HT-29 (cell line): ENCODE measurements around the gene RPS15. TPM values are rescaled to one million over a fixed set of nuclear protein-coding genes. Genes with fewer than 3 reads are reported as not detected.

Experiments
- DNase-seq: peaks from one replicate; pipeline ENCODE4 v3.0.0-alpha.2; 2015; ENCODE audit warnings: low spot score
- total RNA-seq: library from RNA; depleted of rRNA; stranded (reverse); fragments of >200 nt; shearing (Covaris generic); gene quantifications from 2 replicates; pipeline ENCODE4 v1.2.3, GENCODE V29; 2014

RPS15 gene
- total RNA-seq, 1 experiment from 2014 or later: 2,135 TPM

DNA sequence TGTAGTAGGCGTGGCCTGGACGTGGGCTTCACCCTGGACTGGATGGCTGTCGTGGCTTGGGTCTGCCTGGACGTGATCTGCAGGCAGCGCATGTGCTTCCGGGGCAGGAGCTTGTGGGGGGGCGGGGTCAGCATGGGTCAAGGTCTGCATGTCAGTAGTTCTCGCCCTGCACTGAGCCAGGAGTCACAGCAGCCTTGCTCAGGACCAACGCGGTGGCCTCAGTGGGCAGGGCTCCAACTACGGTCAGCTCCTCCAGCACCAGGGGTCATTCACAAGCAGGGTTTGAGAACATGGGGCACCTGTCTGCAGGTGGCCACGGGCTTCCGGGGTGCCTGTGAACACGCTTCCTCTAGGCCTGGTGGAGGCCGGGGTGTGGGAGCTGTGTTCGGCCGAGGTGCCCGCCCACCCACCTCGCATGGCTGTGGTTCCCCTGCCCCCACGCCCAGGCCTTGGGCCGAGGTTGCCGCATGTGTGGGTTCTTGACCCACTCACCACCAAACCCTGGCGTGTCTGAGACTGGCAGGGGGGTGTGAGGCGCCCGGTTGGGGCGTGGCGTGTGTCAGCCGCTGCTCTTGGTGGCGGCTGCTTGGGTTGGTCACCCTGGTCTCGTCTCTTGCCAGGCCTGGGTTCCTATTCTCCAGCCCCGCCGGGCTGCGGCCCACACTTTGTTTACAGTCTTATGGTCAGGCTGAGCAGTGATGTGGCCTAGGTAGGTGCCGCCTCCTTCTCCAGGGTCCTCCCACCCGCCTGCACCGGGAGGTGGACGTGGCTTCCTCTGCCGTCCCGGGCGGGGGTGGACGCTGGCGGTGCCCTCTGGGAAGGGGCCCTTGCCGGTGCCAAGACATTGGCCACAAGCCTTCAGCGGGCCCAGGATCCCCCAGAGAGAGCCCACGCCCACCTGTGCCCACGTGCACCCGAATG lies 4.8 kb upstream of the RPS15 start:
- DNase-seq: no peak

- no peak for DNase-seq
Observed at GRCh38 chr19:1434040-1434366, 4.2 kb upstream of the RPS15 start.

DNA sequence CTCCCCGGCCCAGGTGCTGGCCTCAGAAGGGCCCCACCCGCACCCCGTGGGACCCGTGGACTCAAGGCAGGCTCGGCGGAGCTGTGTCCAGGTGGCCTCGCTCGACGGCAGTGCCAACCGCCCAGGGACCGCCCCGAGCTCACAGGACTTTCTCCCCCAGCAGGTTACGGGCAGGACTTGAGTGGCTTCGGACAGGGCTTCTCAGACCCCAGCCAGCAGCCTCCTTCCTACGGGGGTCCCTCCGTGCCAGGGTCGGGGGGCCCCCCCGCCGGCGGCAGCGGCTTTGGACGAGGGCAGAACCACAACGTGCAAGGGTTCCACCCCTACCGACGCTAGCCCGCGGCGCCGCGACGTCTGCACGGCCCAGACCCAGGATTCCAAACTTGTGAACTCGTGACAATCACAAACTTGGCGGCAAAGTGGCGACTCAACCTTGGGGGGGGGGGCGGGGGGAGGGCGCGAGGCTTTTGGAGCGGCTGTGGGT lies 3.6 kb upstream of the RPS15 start:
- DNase-seq: no peak

GRCh38 chr19:1435378-1435989 lies 2.7 kb upstream of the RPS15 start:
- DNase-seq: no peak

DNA sequence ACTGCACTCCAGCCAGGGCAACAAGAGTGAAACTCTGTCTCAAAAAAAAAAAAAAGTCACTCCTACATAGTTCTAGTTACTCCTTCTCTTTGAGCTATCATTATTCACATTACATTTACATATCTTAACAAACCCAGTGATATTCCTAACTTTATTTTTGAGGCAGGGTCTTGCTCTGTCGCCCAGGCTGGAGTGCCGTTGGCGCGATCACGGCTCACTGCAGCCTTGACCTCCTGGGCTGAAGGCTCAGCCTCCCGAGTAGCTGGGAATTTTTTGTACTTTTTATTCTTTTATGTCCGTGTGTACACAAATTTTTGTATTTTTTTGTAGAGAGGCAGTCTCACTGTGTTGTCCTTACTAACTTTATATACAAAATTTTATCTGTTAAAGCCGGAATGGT lies 587 bp upstream of the RPS15 start:
- no peak for DNase-seq

DNA sequence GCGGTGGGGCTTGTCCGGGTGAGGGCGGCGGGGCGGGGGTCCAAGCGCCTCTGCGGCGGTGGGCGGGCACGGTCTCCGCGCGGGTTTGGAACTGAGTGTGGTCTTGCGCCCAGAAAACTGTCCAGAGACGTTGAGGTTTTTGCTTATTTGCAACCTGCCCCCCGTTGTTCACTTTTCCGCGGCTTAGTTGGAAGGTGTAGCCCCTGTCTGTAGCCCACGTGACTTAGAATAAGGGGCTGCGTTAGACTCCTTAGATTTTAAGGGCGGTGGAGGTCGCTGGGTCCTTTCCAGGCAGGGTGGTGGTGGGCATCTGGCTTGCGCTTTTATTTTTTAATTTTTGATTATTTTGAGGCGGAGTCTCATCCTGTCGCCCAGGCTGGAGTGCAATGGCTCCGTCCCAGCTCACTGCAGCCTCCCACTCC lies 748 bp downstream of the RPS15 start:
- no peak for DNase-seq

GRCh38 chr19:1439525-1440417 lies 1.6 kb downstream of the RPS15 start:
- peak; percentile 19 for DNase-seq

GRCh38 chr19:1440418-1440801 lies 2.2 kb downstream of the RPS15 start:
- no peak for DNase-seq

- no peak for DNase-seq
Observed at GRCh38 chr19:1441022-1441426, 2.8 kb downstream of the RPS15 start.

- no peak for DNase-seq
Observed at GRCh38 chr19:1441677-1442438, 3.7 kb downstream of the RPS15 start.

DNA sequence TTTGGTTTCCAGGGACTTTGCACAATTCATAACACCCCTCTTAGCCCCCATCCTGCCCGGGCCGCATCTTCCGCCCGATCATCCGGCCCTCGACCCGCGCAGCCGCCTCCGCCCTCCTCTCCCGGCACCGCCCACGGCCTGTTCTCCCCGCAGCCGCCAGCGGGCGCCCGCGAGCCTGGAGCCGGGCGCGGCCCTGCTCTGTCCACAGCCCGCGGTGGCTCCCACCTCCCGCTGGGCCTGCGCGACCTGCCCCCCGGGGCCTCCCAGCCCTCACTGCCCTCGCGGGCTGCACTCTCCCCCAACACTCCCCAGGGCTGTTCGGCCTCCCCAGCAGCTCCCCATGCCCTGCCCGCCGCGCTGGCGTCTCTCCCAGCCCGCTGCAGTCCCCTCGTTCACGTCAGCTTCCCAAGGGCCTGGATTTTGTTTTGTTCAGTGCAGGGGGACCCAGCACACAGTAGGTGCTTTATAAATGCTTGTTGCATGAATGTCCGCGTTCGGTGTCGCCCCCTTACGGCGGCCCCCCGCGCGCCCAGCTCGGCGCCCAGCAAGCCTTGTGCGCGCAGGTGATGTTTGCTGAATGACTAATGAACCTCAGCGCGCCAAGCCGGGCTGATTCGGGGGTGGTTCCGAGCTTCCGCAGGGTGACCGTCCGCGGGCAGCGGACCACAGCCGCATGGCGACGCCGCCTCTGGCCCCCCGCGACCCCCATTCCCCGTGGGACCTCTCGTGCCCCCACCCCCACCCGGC lies 7.2 kb downstream of the RPS15 start:
- DNase-seq: peak; percentile 52

- no peak for DNase-seq
Observed at GRCh38 chr19:1445932-1446712, 7.9 kb downstream of the RPS15 start.

DNA sequence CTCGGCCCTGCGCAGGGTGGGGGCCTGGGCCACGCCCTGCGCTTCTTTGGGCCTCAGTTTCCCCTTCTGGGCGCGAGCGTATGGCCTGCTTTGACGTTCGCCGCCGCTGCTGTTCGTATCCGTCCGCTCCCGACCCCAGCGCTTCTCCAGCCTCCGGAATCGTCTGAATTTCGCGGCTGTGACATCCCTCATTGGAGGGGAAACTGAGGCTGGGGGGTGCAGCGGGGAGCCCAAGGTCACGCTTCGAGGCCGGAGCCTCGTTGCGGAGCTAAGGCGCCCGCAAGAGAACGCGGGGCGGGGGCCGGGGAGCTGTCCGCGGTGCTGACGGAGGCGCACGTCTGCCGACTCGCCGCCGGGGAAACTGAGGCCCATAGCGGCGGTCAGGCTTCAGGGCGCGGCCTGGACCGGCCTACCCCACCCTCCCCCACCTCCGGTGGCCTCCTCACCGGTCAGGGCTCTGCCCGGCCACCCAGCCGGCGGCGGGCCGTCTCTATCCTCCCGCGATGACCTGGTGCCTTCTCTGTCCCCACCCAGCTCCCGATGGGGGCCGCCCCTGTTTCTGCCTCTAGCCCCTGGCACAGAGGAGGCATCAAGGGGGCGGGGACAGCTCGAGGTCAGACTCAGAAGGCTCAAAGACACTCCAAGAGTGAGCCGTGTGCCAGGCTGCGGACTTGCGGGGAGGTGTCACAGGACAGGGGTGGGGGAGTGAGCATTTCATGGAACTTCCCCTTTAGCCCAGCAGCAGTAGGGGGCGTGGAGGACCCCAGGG lies 8.7 kb downstream of the RPS15 start:
- peak; percentile 26 for DNase-seq

DNA sequence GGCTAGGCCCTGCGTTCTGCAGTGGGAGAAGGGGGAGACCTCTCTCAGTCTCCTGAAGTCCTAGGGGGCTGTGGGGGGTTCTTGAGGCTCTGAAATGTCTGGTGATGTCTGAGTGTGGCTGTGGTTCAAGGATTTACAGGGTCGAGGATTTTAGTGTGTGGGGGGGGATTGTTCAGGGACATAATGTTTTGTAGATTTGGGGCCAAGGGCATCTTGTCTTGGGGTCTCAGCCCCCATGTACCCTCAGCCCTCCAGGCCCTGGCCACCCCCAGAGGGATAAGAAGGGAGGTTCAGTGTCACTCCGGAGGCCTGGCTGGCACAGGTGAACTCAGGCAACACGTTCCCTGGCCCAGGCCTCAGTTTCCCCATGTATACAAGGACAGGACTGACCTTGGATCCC lies 9.3 kb downstream of the RPS15 start:
- DNase-seq: no peak

DNA sequence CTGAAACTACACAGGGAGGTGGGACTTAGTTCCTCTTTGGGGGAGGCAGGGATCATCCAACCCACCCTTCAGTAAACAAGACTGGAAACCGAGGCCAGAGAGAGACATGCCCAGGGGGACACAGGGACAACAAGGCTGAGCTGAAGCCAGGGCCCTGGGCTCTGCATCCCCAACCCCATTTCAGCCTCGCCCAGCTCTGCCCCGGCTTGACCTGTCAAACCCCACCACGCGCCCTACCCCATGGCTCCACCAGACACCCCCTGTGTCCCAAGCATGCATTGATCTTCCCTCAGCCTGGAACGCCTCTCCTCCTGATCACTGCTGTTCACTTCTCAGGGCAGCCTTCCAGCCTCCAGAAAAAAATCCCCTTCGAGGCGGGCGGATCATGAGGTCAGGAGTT lies 9.7 kb downstream of the RPS15 start:
- no peak for DNase-seq

- no peak for DNase-seq
Observed at GRCh38 chr19:1449467-1450442, 11.6 kb downstream of the RPS15 start, which contains the start of gene APC2. Gene APC2, plus strand, starts transcription at chr19:1450121. Its CDS starts 2,881 bp downstream, at chr19:1453002.
